HepG2 (cell line): ENCODE data around the gene WDR6. TPM values are rescaled to one million over a fixed set of nuclear protein-coding genes. Genes with fewer than 3 reads are reported as not detected.

ENCODE experiments used
- GFI1 ChIP-seq: sonication (generic); formaldehyde crosslinking; IDR thresholded peaks from 2 replicates; pipeline ENCODE4 v1.5.0; 2020; ENCODE audit warnings: missing genetic modification reagents, mild to moderate bottlenecking, borderline replicate concordance
- HNF1A ChIP-seq, 2 experiments: sonication (generic) in 1 of 2; formaldehyde crosslinking in 1 of 2; IDR thresholded peaks; 2 replicates each; pipeline versions ENCODE4 v1.4.0 to v1.6.1; 2016 to 2020; ENCODE audit warnings: borderline replicate concordance in 1 of 2, low read depth in 1 of 2, mild to moderate bottlenecking in 1 of 2, missing genetic modification reagents in 1 of 2
- POLR2G ChIP-seq: fragments of 200-400 bp; formaldehyde crosslinking; IDR thresholded peaks from 2 replicates; pipeline ENCODE4 v1.6.1; 2018; ENCODE audit warnings: mild to moderate bottlenecking, low read depth, low read length, moderate library complexity
- ZMYM3 ChIP-seq: sonication (generic); formaldehyde crosslinking; IDR thresholded peaks from 2 replicates; pipeline ENCODE4 v1.5.1; 2020; ENCODE audit warnings: mild to moderate bottlenecking, missing genetic modification reagents
- ZNF503 ChIP-seq: sonication (generic); formaldehyde crosslinking; IDR thresholded peaks from 2 replicates; pipeline ENCODE4 v1.4.0; 2020; ENCODE audit warnings: missing genetic modification reagents
- ZNF556 ChIP-seq: sonication (generic); formaldehyde crosslinking; IDR thresholded peaks from 2 replicates; pipeline ENCODE4 v1.4.0; 2020; ENCODE audit warnings: mild to moderate bottlenecking, missing genetic modification reagents, borderline replicate concordance
- ZNF614 ChIP-seq: IDR thresholded peaks from 2 replicates; pipeline ENCODE4 v1.6.1; 2018; ENCODE audit warnings: missing biosample characterization, missing genetic modification reagents, inconsistent platforms, borderline replicate concordance
- polyA plus RNA-seq, 8 experiments: library from polyadenylated mRNA; depleted of rRNA in 3 of 8; stranded (reverse) in 7 of 8; unstranded in 1 of 8; fragments of >200 nt; fragmentation: Illumina TruSeq in 4 of 8; extraction: Trizol in 4 of 8; gene quantifications; 2 replicates each; pipeline versions ENCODE4 v1.2.1 to v1.2.3, GENCODE V29; 2011 to 2016; ENCODE audit warnings: low read depth in 4 of 8, missing spikeins in 1 of 8, mixed read lengths in 1 of 8; ENCODE audit not compliant: insufficient read depth in 1 of 8
- total RNA-seq, 5 experiments: library from RNA; depleted of rRNA; stranded (reverse); fragments of >200 nt; fragmentation: Illumina TruSeq; extraction: Trizol; gene quantifications; 2 replicates each; pipeline ENCODE4 v1.2.3, GENCODE V29; 2016; ENCODE audit warnings: low read depth in 1 of 5

Gene WDR6
- total and polyA plus RNA-seq, 2 of the 13 experiments (the other 11 are each of a cell fraction or from before 2014, with no cell fraction given): 73.4 to 139 TPM

GRCh38 chr3:49028673-49029562 lies 21.7 kb downstream of the WDR6 start, which contains the start of gene IMPDH2 (continued):
- TF ChIP-seq ZNF503 (CRISPR knock-in tag) (peak; percentile 68; the same call in 1 of the 2 replicates), ZNF614 (CRISPR knock-in tag) (peak; percentile 84), ZMYM3 (0 out of 2 replicates have a peak, but pooled peaks have one; percentile 43), HNF1A (IDR thresholded peaks at IDR 0.05; ENCODE audit: low read depth) (no peak), HNF1A (CRISPR knock-in tag; IDR thresholded peaks at IDR 0.05; ENCODE audit: borderline replicate concordance) (peak; percentile 60; the same call in 1 of the 2 replicates), GFI1 (CRISPR knock-in tag) (peak; percentile 53; the same call in 1 of the 2 replicates), ZNF556 (CRISPR knock-in tag) (peak; percentile 84; the same call in 1 of the 2 replicates), POLR2G (peak; percentile 99)
